ENCODE data around the gene KRTAP4-8.
"Not testable (repeated sequence)": the region's sequence is repeated elsewhere in the genome, so short reads cannot be mapped to it uniquely, and the experiment has no call there.

KRTAP4-8 gene

GRCh38 chr17:41059276-41060051 lies 38.5 kb downstream of the KRTAP4-8 start:
- not testable (repeated sequence) for H3K4me3 ChIP-seq (ENCODE audit: low read depth, low read length); H3K4me1 ChIP-seq (ENCODE audit: control insufficient read depth, insufficient read depth, low read length); H3K9ac ChIP-seq (ENCODE audit: low read depth, low read length)

GRCh38 chr17:41058741-41059140 lies 39.2 kb downstream of the KRTAP4-8 start:
- H3K4me1 ChIP-seq (ENCODE audit: control insufficient read depth, insufficient read depth, low read length): no peaks in the 10 kb centered on the region
- no peaks in the 10 kb centered on the region for H3K9me3 ChIP-seq (ENCODE audit: control insufficient read depth, insufficient read depth, low read length)
- H3K27me3 ChIP-seq (ENCODE audit: control insufficient read depth, insufficient read depth, low read length): no peaks in the 10 kb centered on the region
- no peak overlapping the region for H3K4me3 ChIP-seq (ENCODE audit: low read depth, low read length)
- H3K36me3 ChIP-seq (ENCODE audit: control insufficient read depth, insufficient read depth, low read length): no peaks in the 10 kb centered on the region
- H3K9ac ChIP-seq (ENCODE audit: low read depth, low read length): no peak overlapping the region

More at GRCh38 chr17:41059276-41060051, 38.5 kb downstream of the KRTAP4-8 start:
- H3K36me3 ChIP-seq (ENCODE audit: control insufficient read depth, insufficient read depth, low read length); H3K9me3 ChIP-seq (ENCODE audit: control insufficient read depth, insufficient read depth, low read length); H3K27me3 ChIP-seq (ENCODE audit: control insufficient read depth, insufficient read depth, low read length): not testable (repeated sequence)

GRCh38 chr17:41057547-41057946 lies 40.4 kb downstream of the KRTAP4-8 start:
- Histone ChIP-seq H3K36me3 (ENCODE audit: control insufficient read depth, insufficient read depth, low read length) (no peaks in the 10 kb centered on the region), H3K27me3 (ENCODE audit: control insufficient read depth, insufficient read depth, low read length) (no peaks in the 10 kb centered on the region), H3K9me3 (ENCODE audit: control insufficient read depth, insufficient read depth, low read length) (no peaks in the 10 kb centered on the region), H3K4me3 (ENCODE audit: low read depth, low read length) (no peak overlapping the region), H3K9ac (ENCODE audit: low read depth, low read length) (no peak overlapping the region), H3K4me1 (ENCODE audit: control insufficient read depth, insufficient read depth, low read length) (no peaks in the 10 kb centered on the region)

GRCh38 chr17:41055130-41055529 lies 42.8 kb downstream of the KRTAP4-8 start, which contains the start of gene KRTAP2-2:
Gene KRTAP2-2, minus strand, starts transcription at chr17:41055230. Its CDS starts 19 bp downstream, at chr17:41055211.
- H3K36me3 ChIP-seq (ENCODE audit: control insufficient read depth, insufficient read depth, low read length); H3K4me1 ChIP-seq (ENCODE audit: control insufficient read depth, insufficient read depth, low read length); H3K9ac ChIP-seq (ENCODE audit: low read depth, low read length); H3K9me3 ChIP-seq (ENCODE audit: control insufficient read depth, insufficient read depth, low read length); H3K4me3 ChIP-seq (ENCODE audit: low read depth, low read length); H3K27me3 ChIP-seq (ENCODE audit: control insufficient read depth, insufficient read depth, low read length): not testable (repeated sequence)

DNA sequence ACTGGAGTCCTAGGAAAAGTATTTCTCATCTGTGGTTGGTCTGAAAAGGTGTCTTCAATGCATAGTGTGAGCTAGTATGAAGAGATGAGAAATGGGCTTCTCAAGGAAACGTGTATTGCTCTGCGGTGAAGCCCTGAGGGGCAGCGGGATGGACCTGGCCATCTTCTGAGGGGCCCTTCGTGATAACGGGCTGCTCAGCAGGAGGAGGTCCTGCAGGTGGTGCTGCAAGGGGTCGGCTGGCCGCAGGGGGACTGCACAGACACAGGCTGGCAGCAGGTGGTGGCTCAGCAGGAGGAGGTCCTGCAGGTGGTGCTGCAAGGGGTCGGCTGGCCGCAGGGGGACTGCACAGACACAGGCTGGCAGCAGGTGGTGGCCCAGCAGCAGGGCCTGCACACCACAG lies 43.4 kb downstream of the KRTAP4-8 start:
- not testable (repeated sequence) for H3K27me3 ChIP-seq (ENCODE audit: control insufficient read depth, insufficient read depth, low read length); H3K4me3 ChIP-seq (ENCODE audit: low read depth, low read length); H3K9me3 ChIP-seq (ENCODE audit: control insufficient read depth, insufficient read depth, low read length); H3K4me1 ChIP-seq (ENCODE audit: control insufficient read depth, insufficient read depth, low read length); H3K9ac ChIP-seq (ENCODE audit: low read depth, low read length); H3K36me3 ChIP-seq (ENCODE audit: control insufficient read depth, insufficient read depth, low read length)

DNA sequence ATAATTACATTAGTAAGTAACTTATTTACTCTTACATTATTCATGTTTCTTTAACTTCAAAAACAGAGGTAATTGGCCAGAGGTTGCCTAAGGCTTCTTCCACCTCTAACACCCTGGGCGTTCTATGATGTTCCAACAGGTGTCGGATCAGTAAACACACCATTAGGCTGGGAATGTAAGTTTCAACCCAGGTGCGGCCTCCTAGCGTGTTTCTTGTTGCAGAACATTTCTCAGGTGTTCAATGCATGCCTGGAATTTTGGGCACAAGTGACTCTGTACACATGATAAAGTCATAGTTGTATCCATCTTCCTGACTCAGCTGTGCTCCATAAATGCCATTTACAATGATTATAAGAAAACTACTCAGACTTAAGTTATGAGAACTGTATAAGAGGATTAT lies 43.9 kb downstream of the KRTAP4-8 start:
- Histone ChIP-seq H3K9ac (ENCODE audit: low read depth, low read length) (no peak overlapping the region), H3K27me3 (ENCODE audit: control insufficient read depth, insufficient read depth, low read length) (no peaks in the 10 kb centered on the region), H3K4me3 (ENCODE audit: low read depth, low read length) (no peak overlapping the region), H3K9me3 (ENCODE audit: control insufficient read depth, insufficient read depth, low read length) (no peaks in the 10 kb centered on the region), H3K4me1 (ENCODE audit: control insufficient read depth, insufficient read depth, low read length) (no peaks in the 10 kb centered on the region), H3K36me3 (ENCODE audit: control insufficient read depth, insufficient read depth, low read length) (no peaks in the 10 kb centered on the region)

DNA sequence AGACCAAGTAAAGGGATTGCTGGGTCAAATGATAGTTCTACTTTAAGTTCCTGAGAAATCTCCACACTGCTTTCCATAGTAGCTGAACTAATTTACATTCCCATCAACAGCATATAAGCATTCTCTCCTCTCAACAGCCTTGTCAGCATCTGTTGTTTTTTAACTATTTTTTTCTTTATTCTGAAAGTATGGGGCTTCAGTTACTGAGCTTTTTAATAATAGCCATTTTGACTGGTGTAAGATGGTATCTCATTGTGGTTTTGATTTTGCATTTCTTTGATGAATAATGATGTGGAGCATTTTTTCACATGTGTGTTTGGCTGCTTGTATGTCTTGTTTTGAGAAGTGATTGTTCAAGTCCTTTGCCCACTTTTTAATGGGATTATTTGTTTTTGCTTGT lies 45.4 kb downstream of the KRTAP4-8 start:
- no peaks in the 10 kb centered on the region for H3K27me3 ChIP-seq (ENCODE audit: control insufficient read depth, insufficient read depth, low read length)
- H3K9me3 ChIP-seq (ENCODE audit: control insufficient read depth, insufficient read depth, low read length): no peaks in the 10 kb centered on the region
- no peak overlapping the region for H3K9ac ChIP-seq (ENCODE audit: low read depth, low read length)
- H3K4me1 ChIP-seq (ENCODE audit: control insufficient read depth, insufficient read depth, low read length): no peaks in the 10 kb centered on the region
- no peak overlapping the region for H3K4me3 ChIP-seq (ENCODE audit: low read depth, low read length)
- no peaks in the 10 kb centered on the region for H3K36me3 ChIP-seq (ENCODE audit: control insufficient read depth, insufficient read depth, low read length)

- H3K9me3 ChIP-seq (ENCODE audit: control insufficient read depth, insufficient read depth, low read length): no peaks in the 10 kb centered on the region
- no peaks in the 10 kb centered on the region for H3K27me3 ChIP-seq (ENCODE audit: control insufficient read depth, insufficient read depth, low read length)
- H3K9ac ChIP-seq (ENCODE audit: low read depth, low read length): no peak overlapping the region
- no peaks in the 10 kb centered on the region for H3K36me3 ChIP-seq (ENCODE audit: control insufficient read depth, insufficient read depth, low read length)
- H3K4me1 ChIP-seq (ENCODE audit: control insufficient read depth, insufficient read depth, low read length): no peaks in the 10 kb centered on the region
- no peak overlapping the region for H3K4me3 ChIP-seq (ENCODE audit: low read depth, low read length)
Observed at GRCh38 chr17:41049110-41049509, 48.8 kb downstream of the KRTAP4-8 start.

GRCh38 chr17:41048441-41048840 lies 49.5 kb downstream of the KRTAP4-8 start:
- H3K36me3 ChIP-seq (ENCODE audit: control insufficient read depth, insufficient read depth, low read length): no peaks in the 10 kb centered on the region

More at GRCh38 chr17:41048441-41048840, 49.5 kb downstream of the KRTAP4-8 start:
- Histone ChIP-seq H3K4me1 (ENCODE audit: control insufficient read depth, insufficient read depth, low read length) (no peaks in the 10 kb centered on the region), H3K4me3 (ENCODE audit: low read depth, low read length) (no peak overlapping the region), H3K9me3 (ENCODE audit: control insufficient read depth, insufficient read depth, low read length) (no peaks in the 10 kb centered on the region), H3K27me3 (ENCODE audit: control insufficient read depth, insufficient read depth, low read length) (no peaks in the 10 kb centered on the region), H3K9ac (ENCODE audit: low read depth, low read length) (no peak overlapping the region)

All from iPS-15b (cell line).